PC-3 (cell line): ENCODE results near the gene ADGRF4. TPM values are rescaled to one million over a fixed set of nuclear protein-coding genes. Genes with fewer than 3 reads are reported as not detected.
"Not testable (repeated sequence)": the region's sequence is repeated elsewhere in the genome, so short reads cannot be mapped to it uniquely, and the experiment has no call there.

Source experiments
- ATAC-seq: fragments of 200-7000 bp; cut with Tn5 transposase; 2 replicates; pipeline ENCODE4 v1.9.1; 2020; ENCODE audit warnings: mild to moderate bottlenecking, moderate library complexity
- BruUV-seq: library from RNA; stranded (reverse); fragments of 400-500 nt; replicated peaks from 2 replicates; lab custom pipeline; 2021; lab: Mats Ljungman, UMichigan
- CTCF ChIA-PET: fragments of 300-600 bp; sonication (Branson Sonifier 250); formaldehyde crosslinking; loops from one replicate; lab custom pipeline; 2022; ENCODE audit warnings: antibody characterized with exemption; lab: Charles Lee
- POLR2A ChIA-PET: fragments of 300-600 bp; sonication (Branson Sonifier 250); formaldehyde crosslinking; loops from one replicate; lab custom pipeline; 2022; ENCODE audit warnings: antibody characterized with exemption; ENCODE audit not compliant: unreplicated experiment; lab: Charles Lee
- DNase-seq: peaks from one replicate; pipeline ENCODE4 v3.0.0-alpha.2; 2015
- H2AFZ ChIP-seq: fragments of 300-600 bp; sonication (generic); 2 replicates; pipeline ENCODE4 v1.6.0; 2016; ENCODE audit warnings: antibody characterized with exemption, low read length
- H3F3A ChIP-seq: fragments of 300-600 bp; sonication (generic); one replicate; pipeline ENCODE4 v1.6.0; 2017; ENCODE audit warnings: antibody characterized with exemption, low read length, control low read depth, mild to moderate bottlenecking; ENCODE audit not compliant: unreplicated experiment
- H3K27ac ChIP-seq: fragments of 300-600 bp; sonication (generic); 2 replicates; pipeline ENCODE4 v1.5.1; 2016; ENCODE audit warnings: mild to moderate bottlenecking, low read length
- H3K27me3 ChIP-seq: fragments of 300-600 bp; sonication (generic); 2 replicates; pipeline ENCODE4 v1.6.1; 2016; ENCODE audit warnings: low read length, mixed read lengths
- H3K36me3 ChIP-seq: fragments of 300-600 bp; sonication (generic); 2 replicates; pipeline ENCODE4 v1.6.1; 2016; ENCODE audit warnings: low read depth, mixed run types, low read length, mixed read lengths
- H3K4me1 ChIP-seq: fragments of 300-600 bp; sonication (generic); 2 replicates; pipeline ENCODE4 v1.5.1; 2016; ENCODE audit warnings: low read length; ENCODE audit not compliant: insufficient read depth
- H3K4me2 ChIP-seq: fragments of 300-600 bp; sonication (generic); 2 replicates; pipeline ENCODE4 v1.6.0; 2016; ENCODE audit warnings: low read length
- H3K4me3 ChIP-seq: fragments of 300-600 bp; sonication (generic); 2 replicates; pipeline ENCODE4 v1.5.1; 2016; ENCODE audit warnings: mild to moderate bottlenecking, low read length, mixed read lengths
- H3K79me2 ChIP-seq: fragments of 300-600 bp; sonication (generic); 2 replicates; pipeline ENCODE4 v1.6.1; 2017; ENCODE audit warnings: low read length, mixed read lengths
- H3K9ac ChIP-seq: fragments of 300-600 bp; sonication (generic); 2 replicates; pipeline ENCODE4 v1.6.0; 2016; ENCODE audit warnings: mild to moderate bottlenecking, low read length
- H3K9me2 ChIP-seq: fragments of 300-600 bp; sonication (generic); replicated peaks from 2 replicates; pipeline ENCODE4 v1.6.1; 2016; ENCODE audit warnings: mixed run types, low read length, mixed read lengths
- H3K9me3 ChIP-seq: fragments of 300-600 bp; sonication (generic); 2 replicates; pipeline ENCODE4 v1.6.1; 2016; ENCODE audit warnings: low read length, mixed read lengths
- H4K20me1 ChIP-seq: fragments of 300-600 bp; sonication (generic); 2 replicates; pipeline ENCODE4 v1.6.1; 2016; ENCODE audit warnings: low read length, mixed read lengths
- EZH2 ChIP-seq: fragments of 300-600 bp; sonication (generic); IDR thresholded peaks from one replicate; pipeline ENCODE4 v1.6.1; 2017; ENCODE audit warnings: antibody characterized with exemption, mild to moderate bottlenecking, low read length; ENCODE audit not compliant: unreplicated experiment
- EZH2phosphoT487 ChIP-seq: fragments of 300-600 bp; sonication (generic); IDR thresholded peaks from 2 replicates; pipeline ENCODE4 v1.6.1; 2018; ENCODE audit warnings: mild to moderate bottlenecking, antibody characterized with exemption, low read length, borderline replicate concordance
- intact Hi-C: fragments of 100-400 bp; cut with micrococcal nuclease; formaldehyde crosslinking; loops from 2 replicates; pipeline ENCODE4 v1.9.0; 2023
- total RNA-seq: library from RNA; depleted of rRNA; stranded (reverse); fragments of >200 nt; gene quantifications from 2 replicates; pipeline ENCODE4 v1.2.3, GENCODE V29; 2014
- TF ChIP-seq, protein P1 (sequence below): fragments of 300-600 bp; sonication (generic); conservative IDR thresholded peaks from 2 replicates; pipeline ENCODE4 v1.5.1; 2017; ENCODE audit warnings: antibody characterized with exemption, low read depth, mild to moderate bottlenecking, low read length

ADGRF4 gene
- total RNA-seq, 1 experiment from 2014 or later: 3.4 TPM

DNA sequence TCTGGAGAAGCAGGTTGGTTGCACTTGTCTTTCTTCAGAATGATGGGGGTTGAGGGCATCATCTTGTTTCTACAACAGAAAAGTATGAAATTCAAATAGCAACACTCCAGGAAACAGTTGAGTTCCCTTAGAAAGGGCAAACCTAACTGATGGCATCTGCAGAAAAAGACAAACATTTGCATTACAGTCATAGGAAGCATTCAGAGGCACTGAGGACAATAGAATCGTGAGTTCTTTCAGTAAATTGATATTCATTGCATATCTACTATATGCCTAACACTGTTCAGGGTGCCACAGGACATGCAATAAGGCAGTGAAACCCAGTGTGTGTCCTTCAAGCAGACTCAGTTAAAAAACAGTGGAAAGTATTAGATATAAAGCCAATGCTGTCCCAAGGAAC, 42.3 kb downstream of the ADGRF4 start:
- no TSS peak for BruUV-seq
- Histone ChIP-seq H3K4me3 (no peak overlapping the region), H3F3A (peaks cover 5% of the 10 kb centered on the region), H3K27ac (peak overlapping the region; percentile 96), H3K9ac (peak overlapping the region; percentile 72), H3K36me3 (no peaks in the 10 kb centered on the region), H3K9me2 (no peaks in the 10 kb centered on the region), H3K4me1 (peaks cover 56% of the 10 kb centered on the region), H3K27me3 (no peaks in the 10 kb centered on the region), H3K79me2 (no peaks in the 10 kb centered on the region), H3K9me3 (no peaks in the 10 kb centered on the region), H2AFZ (no peak overlapping the region), H3K4me2 (peak overlapping the region; percentile 65; the same call in 1 of the 2 replicates), H4K20me1 (no peaks in the 10 kb centered on the region)
- ATAC-seq: peak; percentile 61
- TF ChIP-seq EZH2 (no peak), EZH2phosphoT487 (no peak)
- TF ChIP-seq, protein P1, sequence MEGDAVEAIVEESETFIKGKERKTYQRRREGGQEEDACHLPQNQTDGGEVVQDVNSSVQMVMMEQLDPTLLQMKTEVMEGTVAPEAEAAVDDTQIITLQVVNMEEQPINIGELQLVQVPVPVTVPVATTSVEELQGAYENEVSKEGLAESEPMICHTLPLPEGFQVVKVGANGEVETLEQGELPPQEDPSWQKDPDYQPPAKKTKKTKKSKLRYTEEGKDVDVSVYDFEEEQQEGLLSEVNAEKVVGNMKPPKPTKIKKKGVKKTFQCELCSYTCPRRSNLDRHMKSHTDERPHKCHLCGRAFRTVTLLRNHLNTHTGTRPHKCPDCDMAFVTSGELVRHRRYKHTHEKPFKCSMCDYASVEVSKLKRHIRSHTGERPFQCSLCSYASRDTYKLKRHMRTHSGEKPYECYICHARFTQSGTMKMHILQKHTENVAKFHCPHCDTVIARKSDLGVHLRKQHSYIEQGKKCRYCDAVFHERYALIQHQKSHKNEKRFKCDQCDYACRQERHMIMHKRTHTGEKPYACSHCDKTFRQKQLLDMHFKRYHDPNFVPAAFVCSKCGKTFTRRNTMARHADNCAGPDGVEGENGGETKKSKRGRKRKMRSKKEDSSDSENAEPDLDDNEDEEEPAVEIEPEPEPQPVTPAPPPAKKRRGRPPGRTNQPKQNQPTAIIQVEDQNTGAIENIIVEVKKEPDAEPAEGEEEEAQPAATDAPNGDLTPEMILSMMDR: no peak
- intact Hi-C loops: loop anchor here (1.0 kb wide), 1 partner anchor 41 kb away; no protein-coding TSS in a partner anchor
- ChIA-PET POLR2A (no interaction called here), CTCF (no interaction called here)
- DNase-seq: peak; percentile 72

DNA sequence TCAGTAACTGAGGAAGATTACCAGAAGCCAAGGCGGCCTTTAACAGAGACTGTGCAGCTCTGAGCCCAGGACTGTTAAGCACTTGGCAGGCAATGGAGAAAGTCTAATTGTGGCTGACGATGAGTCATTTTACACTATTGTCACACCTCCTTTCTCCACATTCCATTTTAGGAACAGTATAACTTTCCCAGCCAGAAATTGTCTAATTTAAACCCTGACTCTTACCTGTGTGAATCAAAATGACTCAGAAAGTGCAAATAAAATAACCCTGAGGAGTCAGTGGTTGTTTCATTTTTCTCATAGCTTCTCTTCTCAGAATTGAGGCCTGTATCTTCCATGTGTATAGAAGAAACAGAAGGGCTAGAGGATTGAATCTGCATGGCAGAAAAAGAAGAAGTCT, 43.4 kb downstream of the ADGRF4 start:
- H2AFZ ChIP-seq: no peak overlapping the region
- H3K79me2 ChIP-seq: no peaks in the 10 kb centered on the region
- TF ChIP-seq, protein P1: no peak
- no peak for TF ChIP-seq EZH2phosphoT487
- TF ChIP-seq EZH2: no peak
- H3K4me1 ChIP-seq: peaks cover 45% of the 10 kb centered on the region
- intact Hi-C loops: loop anchor here (1.0 kb wide), 1 partner anchor 39 kb away; no protein-coding TSS in a partner anchor
- DNase-seq: peak; percentile 97
- H3K4me2 ChIP-seq: peak overlapping the region; percentile 65
- peaks cover 5% of the 10 kb centered on the region for H3F3A ChIP-seq
- peak overlapping the region; percentile 72 for H3K9ac ChIP-seq
- H3K9me2 ChIP-seq: no peaks in the 10 kb centered on the region
- peak; percentile 86 for ATAC-seq
- no peaks in the 10 kb centered on the region for H4K20me1 ChIP-seq
- H3K27ac ChIP-seq: peak overlapping the region; percentile 96
- no peaks in the 10 kb centered on the region for H3K27me3 ChIP-seq
- H3K9me3 ChIP-seq: no peaks in the 10 kb centered on the region
- H3K4me3 ChIP-seq: 0 out of 2 replicates have a peak overlapping the region, but pooled peaks have one; percentile 15
- POLR2A ChIA-PET: no interaction called here
- no peaks in the 10 kb centered on the region for H3K36me3 ChIP-seq
- no TSS peak for BruUV-seq
- CTCF ChIA-PET: no interaction called here

DNA sequence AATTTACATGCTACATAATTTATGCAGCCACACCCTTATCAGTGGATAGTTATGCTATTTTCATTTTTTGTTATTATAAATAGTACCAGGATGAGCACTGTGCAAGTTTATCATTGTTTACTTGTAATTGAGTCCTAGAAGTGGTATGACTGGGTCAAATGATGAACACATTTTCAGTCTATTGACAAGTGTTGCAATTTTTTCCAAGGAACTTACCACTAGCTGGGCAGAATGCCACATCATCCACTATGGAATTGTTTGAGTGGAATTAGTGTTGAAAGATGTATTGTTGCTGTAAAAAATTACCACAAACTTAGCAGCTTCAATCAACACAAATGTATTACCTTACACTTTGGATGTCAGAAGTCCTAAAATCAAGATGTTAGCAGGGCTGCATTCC, 45.4 kb downstream of the ADGRF4 start:
- no peak overlapping the region for H3K4me3 ChIP-seq
- intact Hi-C loops: no loop called here
- ATAC-seq: no peak
- H3K36me3 ChIP-seq: no peaks in the 10 kb centered on the region
- H2AFZ ChIP-seq: no peak overlapping the region
- CTCF ChIA-PET: no interaction called here
- no peak overlapping the region for H3K9ac ChIP-seq
- TF ChIP-seq EZH2 (no peak), EZH2phosphoT487 (no peak)
- TF ChIP-seq, protein P1: no peak
- peaks cover 37% of the 10 kb centered on the region for H3K4me1 ChIP-seq
- peak; percentile 78 for DNase-seq
- no TSS peak for BruUV-seq
- POLR2A ChIA-PET: interaction anchor here (0.6 kb wide), 1 partner anchor 697 kb away, joined by 3 read pairs; no protein-coding TSS in a partner anchor
- H3K9me3 ChIP-seq: no peaks in the 10 kb centered on the region
- H3K4me2 ChIP-seq: no peak overlapping the region
- no peaks in the 10 kb centered on the region for H3K9me2 ChIP-seq
- H3F3A ChIP-seq: peaks cover 5% of the 10 kb centered on the region
- H4K20me1 ChIP-seq: no peaks in the 10 kb centered on the region
- 0 out of 2 replicates have a peak overlapping the region, but pooled peaks have one; percentile 18 for H3K27ac ChIP-seq
- no peaks in the 10 kb centered on the region for H3K79me2 ChIP-seq
- H3K27me3 ChIP-seq: no peaks in the 10 kb centered on the region

DNA sequence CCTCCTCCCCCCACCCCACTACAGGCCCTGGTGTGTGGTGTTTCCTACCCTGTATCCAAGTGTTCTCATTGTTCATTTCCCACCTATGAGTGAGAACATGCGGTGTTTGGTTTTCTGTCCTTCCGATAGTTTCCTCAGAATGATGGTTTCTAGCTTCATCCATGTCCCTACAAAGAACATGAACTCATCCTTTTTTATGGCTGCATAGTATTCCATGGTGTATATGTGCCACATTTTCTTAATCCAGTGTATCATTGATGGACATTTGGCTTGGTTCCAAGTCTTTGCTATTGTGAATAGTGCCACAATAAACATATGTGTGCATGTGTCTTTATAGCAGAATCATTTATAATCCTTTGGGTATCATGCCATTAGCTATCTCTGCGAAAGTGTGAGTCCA, 46.9 kb downstream of the ADGRF4 start:
- H3K9ac ChIP-seq, DNase-seq, H3K79me2 ChIP-seq, H3K27ac ChIP-seq, H3K9me3 ChIP-seq, intact Hi-C loops, POLR2A ChIA-PET, H3K4me2 ChIP-seq, H3K36me3 ChIP-seq, BruUV-seq, H4K20me1 ChIP-seq, H3F3A ChIP-seq, ATAC-seq, H3K9me2 ChIP-seq, H2AFZ ChIP-seq, H3K4me3 ChIP-seq, CTCF ChIA-PET, H3K27me3 ChIP-seq: not testable (repeated sequence)
- peaks cover 36% of the 10 kb centered on the region for H3K4me1 ChIP-seq
